NT2/D1 (cell line): ENCODE results near the gene SPIB.

ENCODE experiments used
- DNase-seq: peaks from one replicate; pipeline ENCODE4 v3.0.0-alpha.2; 2011; ENCODE audit warnings: low read depth, low spot score
- H3K27me3 ChIP-seq: 2 replicates; pipeline ENCODE4 v1.6.0; 2011; ENCODE audit warnings: mild to moderate bottlenecking; ENCODE audit not compliant: insufficient read length, insufficient read depth
- H3K36me3 ChIP-seq: 2 replicates; pipeline ENCODE4 v1.6.1; 2011; ENCODE audit warnings: mild to moderate bottlenecking, low read length, mixed read lengths; ENCODE audit not compliant: insufficient read depth, insufficient read length
- H3K4me1 ChIP-seq: 2 replicates; pipeline ENCODE4 v1.5.1; 2011; ENCODE audit not compliant: insufficient read depth, insufficient read length
- H3K4me3 ChIP-seq: 2 replicates; pipeline ENCODE4 v1.5.1; 2011; ENCODE audit warnings: low read depth; ENCODE audit not compliant: insufficient read length
- H3K9ac ChIP-seq: 2 replicates; pipeline ENCODE4 v1.6.0; 2011; ENCODE audit warnings: low read depth; ENCODE audit not compliant: insufficient read length
- H3K9me3 ChIP-seq: 2 replicates; pipeline ENCODE4 v1.5.1; 2011; ENCODE audit warnings: mild to moderate bottlenecking, low read length; ENCODE audit not compliant: insufficient read depth
- SUZ12 ChIP-seq: IDR thresholded peaks from 2 replicates; pipeline ENCODE4 v1.6.1; 2011; ENCODE audit not compliant: insufficient read length, insufficient read depth; ENCODE audit errors: extremely low read depth
- YY1 ChIP-seq: IDR thresholded peaks from 2 replicates; pipeline ENCODE4 v1.6.1; 2011; ENCODE audit not compliant: insufficient read length, insufficient read depth
- ZNF274 ChIP-seq: IDR thresholded peaks from 2 replicates; pipeline ENCODE4 v1.6.1; 2011; ENCODE audit warnings: mild to moderate bottlenecking, low read depth, low read length

Gene SPIB

DNA sequence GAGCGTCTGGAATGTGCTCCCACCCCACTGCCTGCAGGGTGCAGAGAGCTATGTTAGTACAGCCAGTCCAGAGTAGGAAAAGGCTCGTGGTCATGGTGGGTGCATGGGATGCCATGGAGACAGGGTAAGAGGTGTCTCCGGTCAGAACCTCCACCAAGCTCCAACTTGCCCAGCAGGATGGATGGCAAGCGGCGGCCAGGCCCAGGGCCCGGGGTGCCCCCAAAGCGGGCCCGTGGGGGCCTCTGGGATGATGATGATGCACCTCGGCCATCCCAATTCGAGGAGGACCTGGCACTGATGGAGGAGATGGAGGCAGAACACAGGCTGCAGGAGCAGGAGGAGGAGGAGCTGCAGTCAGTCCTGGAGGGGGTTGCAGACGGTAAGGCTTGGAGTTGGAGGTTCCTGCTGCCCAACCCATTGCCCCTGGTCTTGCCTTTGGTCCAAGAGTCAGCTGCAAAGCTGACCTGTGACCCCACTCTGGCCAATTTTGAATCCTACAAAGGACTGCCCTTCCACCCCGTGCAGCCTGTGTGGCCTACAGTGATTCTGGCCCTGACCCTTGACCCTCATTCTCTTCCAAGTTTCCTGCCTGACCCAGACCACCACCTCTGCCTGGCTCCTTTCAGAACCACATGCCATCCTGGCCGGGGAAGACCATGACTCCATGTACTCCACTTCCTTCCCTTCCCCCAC lies 19.9 kb upstream of the SPIB start:
- H3K9me3 ChIP-seq = no peaks in the 10 kb centered on the region
- H3K4me1 ChIP-seq = no peaks in the 10 kb centered on the region
- no peak overlapping the region for H3K4me3 ChIP-seq
- H3K9ac ChIP-seq = no peak overlapping the region
- no peaks in the 10 kb centered on the region for H3K27me3 ChIP-seq
- no peak for DNase-seq
- TF ChIP-seq SUZ12 (no peak), YY1 (no peak), ZNF274 (no peak)
- H3K36me3 ChIP-seq = peaks cover 43% of the 10 kb centered on the region

DNA sequence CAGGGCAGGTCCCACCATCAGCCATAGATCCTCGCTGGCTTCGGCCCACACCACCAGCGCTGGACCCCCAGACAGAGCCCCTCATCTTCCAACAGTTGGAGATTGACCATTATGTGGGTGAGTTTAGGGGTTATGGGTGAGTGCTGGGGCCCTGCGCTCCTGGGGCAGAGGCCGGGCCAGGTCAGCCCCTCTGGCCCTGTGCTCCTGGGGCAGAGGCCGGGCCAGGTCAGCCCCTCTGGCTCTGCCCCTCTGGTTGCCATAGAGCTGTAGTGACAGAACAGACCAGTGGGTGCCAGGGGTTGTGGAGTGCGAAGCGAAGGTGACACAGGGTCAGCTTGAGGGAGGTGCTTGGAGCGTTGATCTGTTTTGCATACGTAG lies 19.4 kb upstream of the SPIB start:
- Histone ChIP-seq H3K4me1 (no peaks in the 10 kb centered on the region), H3K27me3 (no peaks in the 10 kb centered on the region), H3K4me3 (no peak overlapping the region), H3K9ac (no peak overlapping the region), H3K36me3 (peaks cover 43% of the 10 kb centered on the region), H3K9me3 (no peaks in the 10 kb centered on the region)
- no peak for TF ChIP-seq SUZ12
- TF ChIP-seq YY1 = no peak
- no peak for TF ChIP-seq ZNF274
- DNase-seq = no peak

- H3K27me3 ChIP-seq = no peaks in the 10 kb centered on the region
- H3K9ac ChIP-seq = no peak overlapping the region
- TF ChIP-seq ZNF274 (no peak), SUZ12 (no peak), YY1 (no peak)
- no peak for DNase-seq
- no peak overlapping the region for H3K4me3 ChIP-seq
- no peaks in the 10 kb centered on the region for H3K9me3 ChIP-seq
- peaks cover 60% of the 10 kb centered on the region for H3K36me3 ChIP-seq
- H3K4me1 ChIP-seq = no peaks in the 10 kb centered on the region
These were observed 16.9 kb upstream of the SPIB start for GRCh38 chr19:50401605-50402450.

GRCh38 chr19:50402544-50403301 lies 16.0 kb upstream of the SPIB start:
- H3K4me1 ChIP-seq = no peaks in the 10 kb centered on the region
- H3K4me3 ChIP-seq = no peak overlapping the region
- TF ChIP-seq SUZ12 = no peak
- TF ChIP-seq ZNF274 = no peak
- TF ChIP-seq YY1 = no peak
- H3K27me3 ChIP-seq = no peaks in the 10 kb centered on the region
- no peak overlapping the region for H3K9ac ChIP-seq
- H3K9me3 ChIP-seq = no peaks in the 10 kb centered on the region
- peaks cover 64% of the 10 kb centered on the region for H3K36me3 ChIP-seq
- DNase-seq = no peak

DNA sequence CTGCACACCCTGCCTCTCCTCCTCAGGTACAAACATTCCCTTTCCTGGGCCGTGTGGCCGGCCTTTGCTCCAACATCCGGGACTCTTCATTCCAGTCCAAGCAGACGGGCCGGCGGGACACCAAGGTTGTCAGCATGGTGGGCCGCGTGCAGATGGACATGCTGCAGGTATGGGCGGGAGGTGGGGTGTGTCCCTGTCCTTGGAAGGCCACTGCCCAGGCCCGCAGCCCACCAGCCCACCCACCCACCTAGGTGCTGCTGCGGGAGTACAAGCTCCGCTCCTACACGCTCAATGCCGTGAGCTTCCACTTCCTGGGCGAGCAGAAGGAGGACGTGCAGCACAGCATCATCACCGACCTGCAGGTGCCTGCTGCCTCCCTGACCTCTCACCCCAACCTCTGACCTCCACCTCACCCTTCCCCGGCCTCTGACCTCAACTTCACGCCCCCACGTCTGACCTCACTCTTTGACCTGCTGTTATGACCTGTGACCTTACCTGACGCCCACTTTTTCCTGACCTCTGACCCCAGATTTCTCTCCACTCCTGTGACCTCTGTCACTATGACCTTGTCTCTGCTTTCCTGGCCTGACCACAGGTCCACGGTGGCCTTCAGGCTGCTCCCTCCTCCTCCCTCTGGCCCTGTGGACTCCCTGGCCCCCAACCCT lies 12.4 kb upstream of the SPIB start:
- TF ChIP-seq ZNF274 = no peak
- no peak for TF ChIP-seq SUZ12
- TF ChIP-seq YY1 = no peak
- no peak for DNase-seq
- Histone ChIP-seq H3K4me3 (no peak overlapping the region), H3K4me1 (no peaks in the 10 kb centered on the region), H3K27me3 (no peaks in the 10 kb centered on the region), H3K36me3 (peaks cover 80% of the 10 kb centered on the region), H3K9ac (no peak overlapping the region), H3K9me3 (no peaks in the 10 kb centered on the region)

DNA sequence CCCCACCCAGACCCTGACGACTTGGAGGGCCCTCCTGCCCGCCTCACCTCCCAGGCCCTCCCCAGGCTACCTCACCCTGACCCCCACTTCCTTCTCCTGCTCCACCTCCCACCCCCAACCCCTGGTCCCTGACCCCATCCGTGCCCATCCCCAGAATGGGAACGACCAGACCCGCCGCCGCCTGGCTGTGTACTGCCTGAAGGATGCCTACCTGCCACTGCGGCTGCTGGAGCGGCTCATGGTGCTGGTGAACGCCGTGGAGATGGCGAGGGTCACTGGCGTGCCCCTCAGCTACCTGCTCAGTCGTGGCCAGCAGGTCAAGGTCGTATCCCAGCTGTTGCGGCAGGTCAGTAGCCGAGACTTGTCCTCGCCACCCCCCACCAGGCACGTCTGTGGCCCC lies 11.9 kb upstream of the SPIB start:
- Histone ChIP-seq H3K9me3 (no peaks in the 10 kb centered on the region), H3K4me1 (no peaks in the 10 kb centered on the region), H3K9ac (no peak overlapping the region), H3K4me3 (no peak overlapping the region), H3K36me3 (peaks cover 75% of the 10 kb centered on the region), H3K27me3 (no peaks in the 10 kb centered on the region)
- no peak for TF ChIP-seq YY1
- no peak for TF ChIP-seq ZNF274
- TF ChIP-seq SUZ12 = no peak
- DNase-seq = no peak

GRCh38 chr19:50409347-50409746 lies 9.4 kb upstream of the SPIB start:
- no peak for DNase-seq
- H3K4me1 ChIP-seq = no peaks in the 10 kb centered on the region
- H3K9me3 ChIP-seq = no peaks in the 10 kb centered on the region
- H3K4me3 ChIP-seq = no peak overlapping the region
- no peak overlapping the region for H3K9ac ChIP-seq
- H3K36me3 ChIP-seq = peaks cover 71% of the 10 kb centered on the region
- TF ChIP-seq YY1 (no peak), SUZ12 (no peak), ZNF274 (no peak)
- no peaks in the 10 kb centered on the region for H3K27me3 ChIP-seq
